ENCODE measurements around the gene HEATR5B.
"Not testable (repeated sequence)": the region's sequence is repeated elsewhere in the genome, so short reads cannot be mapped to it uniquely, and the experiment has no call there.

HEATR5B gene

GRCh38 chr2:36976065-36976464, 108.1 kb downstream of the HEATR5B start:
- DNase-seq: no peak

DNA sequence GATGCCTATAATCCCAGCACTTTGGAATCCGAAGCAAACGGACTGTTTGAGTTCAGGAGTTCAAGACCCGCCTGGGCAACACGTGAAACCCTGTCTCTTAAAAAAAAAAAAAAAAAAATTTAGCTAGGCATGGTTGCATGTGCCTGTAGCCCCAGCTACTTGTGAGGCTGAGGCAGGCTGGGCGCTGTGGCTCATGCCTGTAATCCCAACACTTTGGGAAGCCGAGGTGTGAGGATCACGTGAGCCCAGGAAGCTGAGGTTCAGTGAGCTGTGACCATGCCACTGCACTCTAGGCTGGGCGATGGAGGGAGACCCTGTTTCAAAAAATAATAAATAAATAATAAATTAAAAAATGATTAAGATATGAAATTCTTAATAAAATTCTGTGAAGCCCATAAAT, 108.9 kb downstream of the HEATR5B start:
- DNase-seq: no peak

- no peak for DNase-seq
These were observed 110.9 kb downstream of the HEATR5B start for GRCh38 chr2:36973320-36973719.

DNA sequence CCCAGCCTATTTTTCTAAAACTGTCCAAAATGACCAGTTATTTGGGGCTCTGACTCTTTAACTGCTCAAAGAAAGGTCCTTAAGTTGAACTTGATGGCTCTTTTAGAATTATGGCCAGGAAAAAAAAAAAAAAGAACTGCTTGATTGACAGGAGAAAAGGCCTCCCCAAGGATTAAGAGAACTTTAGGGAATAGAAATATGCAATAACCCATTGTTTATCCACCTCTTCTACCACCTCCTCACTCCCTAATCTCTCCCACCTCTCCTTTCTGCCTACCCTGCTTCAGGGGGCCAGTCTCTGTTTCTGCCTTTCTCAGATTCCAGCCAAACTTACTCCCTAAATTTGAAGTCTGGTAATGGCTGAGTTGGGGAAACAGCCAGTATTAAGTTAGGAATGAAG, 112.2 kb downstream of the HEATR5B start:
- no peak for DNase-seq

DNA sequence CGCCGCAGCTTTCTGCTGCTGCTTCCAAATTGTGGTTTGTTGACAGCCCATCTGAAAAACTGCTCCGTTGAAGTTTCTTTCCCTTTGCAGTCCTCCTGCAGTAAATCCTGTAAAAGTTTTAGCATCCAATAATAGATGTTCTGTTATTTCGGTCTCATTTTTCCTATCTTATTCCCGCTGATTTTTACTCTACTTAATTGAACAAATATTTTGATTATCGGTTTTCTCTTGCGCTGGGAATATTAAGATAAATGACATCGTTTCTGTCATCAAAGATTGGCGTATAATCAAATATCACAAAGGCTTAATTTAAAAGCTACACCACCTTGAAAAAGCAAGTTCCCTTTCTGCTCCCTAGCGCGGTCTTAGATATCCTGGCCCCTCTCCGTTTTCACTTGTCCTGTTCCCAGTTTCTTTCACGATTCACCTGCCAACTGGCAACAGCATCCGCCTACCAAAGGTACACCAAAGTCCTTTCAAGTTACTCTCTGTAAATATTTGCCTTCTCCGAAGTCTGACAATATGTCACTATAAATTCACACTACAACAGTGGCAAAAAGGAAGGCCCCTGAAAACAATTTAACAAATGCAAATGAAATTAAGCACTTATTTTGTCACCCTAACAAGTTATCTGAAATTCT, 116.8 kb downstream of the HEATR5B start:
- DNase-seq: no peak

GRCh38 chr2:36966370-36967235, 117.6 kb downstream of the HEATR5B start, which contains the start of gene STRN:
Gene STRN (minus strand): TSS chr2:36966536. CDS start chr2:36966463, 73 bp downstream.
- DNase-seq: peak; percentile 97

- no peak for DNase-seq
These were observed 118.3 kb downstream of the HEATR5B start for GRCh38 chr2:36965751-36966369.

DNA sequence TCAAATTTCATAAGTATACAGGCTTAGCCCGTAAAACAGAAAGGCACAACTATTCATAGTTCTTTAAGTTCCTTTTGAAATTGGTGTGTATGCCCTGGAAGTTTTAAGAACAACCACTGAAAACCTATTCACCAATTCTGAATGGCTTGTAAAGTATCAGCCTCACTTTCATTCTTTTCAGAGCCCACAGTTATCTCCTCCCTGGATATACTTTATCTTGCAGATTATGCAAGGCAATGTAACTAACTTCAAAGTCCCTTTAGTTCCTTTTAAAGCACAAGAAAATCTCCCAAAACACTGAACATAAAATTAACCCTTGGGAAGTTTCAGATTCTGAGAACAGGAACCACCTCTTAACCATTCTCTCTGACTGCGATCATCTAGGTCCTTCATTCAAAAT, 119.0 kb downstream of the HEATR5B start:
- DNase-seq: no peak

GRCh38 chr2:36964496-36965058, 119.6 kb downstream of the HEATR5B start:
- DNase-seq: no peak

- DNase-seq: no peak
These were observed 120.4 kb downstream of the HEATR5B start for GRCh38 chr2:36963734-36964133.

- no peak for DNase-seq
These were observed 121.1 kb downstream of the HEATR5B start for GRCh38 chr2:36963106-36963505.

- DNase-seq: no peak
These were observed 123.4 kb downstream of the HEATR5B start for GRCh38 chr2:36960773-36961172.

GRCh38 chr2:36960005-36960675, 124.0 kb downstream of the HEATR5B start:
- DNase-seq: no peak

- no peak for DNase-seq
These were observed 129.1 kb downstream of the HEATR5B start for GRCh38 chr2:36954977-36955607.

DNA sequence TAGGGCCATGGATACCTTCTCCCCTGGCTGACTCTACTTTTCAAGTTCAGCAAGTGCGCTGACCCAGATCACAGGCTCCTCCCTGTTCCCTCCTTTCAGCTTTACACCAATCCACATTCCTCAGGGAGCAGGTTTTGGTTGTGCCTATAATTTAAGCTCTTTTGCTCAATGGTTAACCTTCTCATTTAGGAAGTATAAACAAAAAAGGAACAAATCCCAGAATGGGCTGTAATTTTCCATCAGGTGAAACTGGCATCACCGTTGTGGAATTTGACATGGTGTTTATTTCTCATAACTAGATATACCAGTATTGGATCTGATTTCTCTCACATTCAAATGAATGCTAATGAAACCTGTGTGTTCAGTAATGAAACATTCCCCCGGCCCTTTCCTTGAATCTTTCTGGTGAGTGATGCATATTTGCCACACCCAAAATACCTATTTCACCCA, 131.4 kb downstream of the HEATR5B start:
- DNase-seq: no peak

- DNase-seq: no peak
These were observed 132.6 kb downstream of the HEATR5B start for GRCh38 chr2:36951574-36951973.

DNA sequence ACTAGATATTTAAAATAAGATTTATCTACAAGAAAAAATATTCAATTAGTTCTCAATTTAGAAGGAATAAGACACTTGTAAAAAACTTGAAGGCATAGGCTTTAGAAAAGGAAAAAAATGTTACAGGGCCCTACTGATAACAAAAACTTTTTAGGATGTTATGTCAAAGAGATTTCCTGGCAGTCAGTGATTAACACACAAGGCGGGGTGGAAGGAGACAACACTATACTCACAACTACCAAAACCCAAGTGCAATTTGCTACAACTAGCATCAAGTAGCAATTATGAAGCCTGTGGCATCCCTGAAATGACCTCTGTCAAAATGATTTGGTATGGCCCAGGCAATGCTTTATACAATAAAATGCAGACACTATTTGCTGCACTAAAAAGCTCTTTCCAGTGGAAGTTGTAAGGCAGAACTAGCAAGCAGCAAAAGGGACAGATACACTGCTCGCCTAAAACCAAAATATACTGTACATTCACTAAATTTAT, 133.1 kb downstream of the HEATR5B start:
- DNase-seq: no peak

- DNase-seq: no peak
These were observed 134.3 kb downstream of the HEATR5B start for GRCh38 chr2:36949845-36950244.

GRCh38 chr2:36945240-36945639, 138.9 kb downstream of the HEATR5B start:
- DNase-seq: not testable (repeated sequence)

GRCh38 chr2:36941867-36942266, 142.3 kb downstream of the HEATR5B start:
- no peak for DNase-seq

GRCh38 chr2:36936526-36936925, 147.6 kb downstream of the HEATR5B start:
- DNase-seq: not testable (repeated sequence)

GRCh38 chr2:36931688-36932087, 152.5 kb downstream of the HEATR5B start:
- not testable (repeated sequence) for DNase-seq
